NCI-H226 (cell line): ENCODE measurements around the gene METAP2.

Experiments
- DNase-seq: peaks from one replicate; pipeline ENCODE4 v3.0.0-alpha.2; 2015

Gene METAP2

DNA sequence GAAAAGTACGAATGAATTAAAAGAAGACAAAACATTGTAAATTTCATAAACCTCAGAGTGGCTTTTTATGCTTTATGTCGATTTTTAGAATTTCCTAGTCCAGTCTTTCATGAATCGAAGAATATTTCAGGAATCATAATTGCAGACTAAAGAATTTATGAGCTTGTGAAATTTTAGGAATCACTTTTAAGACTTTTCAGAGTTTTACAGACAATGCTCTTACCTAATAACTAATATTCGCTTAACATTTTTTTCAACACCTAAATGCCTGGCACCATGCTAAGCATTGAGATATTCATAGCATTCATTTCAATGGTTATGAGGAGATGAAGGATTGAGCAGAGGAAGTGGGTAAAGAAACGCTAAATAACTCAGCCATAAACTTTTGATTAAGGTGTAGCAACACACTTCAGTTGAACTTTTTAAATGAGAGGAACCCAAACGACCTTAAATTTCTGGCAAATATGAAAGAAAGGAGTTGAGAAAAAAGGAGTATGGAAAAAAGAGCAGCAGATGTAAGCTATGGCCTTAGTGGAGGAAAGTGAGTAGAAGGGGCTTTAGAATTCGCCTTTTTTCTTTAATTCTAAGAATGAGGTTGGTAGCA, 78.1 kb downstream of the METAP2 start:
- DNase-seq = no peak

DNA sequence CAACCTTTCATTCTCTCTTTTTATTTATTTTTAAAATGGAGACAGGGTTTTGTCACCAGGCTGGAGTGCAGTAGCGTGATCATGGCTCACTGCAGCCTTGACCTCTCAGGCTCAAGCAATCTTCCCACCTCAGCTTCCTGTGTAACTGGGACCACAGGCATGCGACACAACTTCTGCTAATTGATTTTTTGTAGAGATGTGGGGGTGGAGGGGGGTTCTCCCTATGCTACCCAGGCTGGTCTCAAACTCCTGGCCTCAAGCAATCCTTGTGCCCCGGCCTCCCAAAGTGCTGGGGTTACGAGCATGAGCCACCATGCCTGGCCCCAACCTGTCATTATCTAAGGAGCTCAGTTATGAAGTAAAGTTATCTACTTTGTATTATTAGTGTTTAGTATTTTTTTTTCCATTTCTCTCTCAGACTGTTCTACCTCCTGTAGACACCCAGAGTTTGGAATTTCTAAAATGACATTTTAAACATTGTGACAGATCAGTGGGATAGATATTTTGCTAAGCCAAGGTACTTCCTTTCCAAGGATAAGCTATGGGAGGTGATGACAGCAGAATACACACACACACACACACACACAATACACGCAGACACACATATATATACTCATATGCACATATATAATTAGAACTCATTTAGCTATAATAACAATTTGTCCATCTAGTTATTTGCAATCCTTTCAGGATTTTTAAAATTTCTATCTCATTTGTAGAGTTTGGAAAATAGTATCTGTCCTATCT, 79.4 kb downstream of the METAP2 start:
- no peak for DNase-seq

DNA sequence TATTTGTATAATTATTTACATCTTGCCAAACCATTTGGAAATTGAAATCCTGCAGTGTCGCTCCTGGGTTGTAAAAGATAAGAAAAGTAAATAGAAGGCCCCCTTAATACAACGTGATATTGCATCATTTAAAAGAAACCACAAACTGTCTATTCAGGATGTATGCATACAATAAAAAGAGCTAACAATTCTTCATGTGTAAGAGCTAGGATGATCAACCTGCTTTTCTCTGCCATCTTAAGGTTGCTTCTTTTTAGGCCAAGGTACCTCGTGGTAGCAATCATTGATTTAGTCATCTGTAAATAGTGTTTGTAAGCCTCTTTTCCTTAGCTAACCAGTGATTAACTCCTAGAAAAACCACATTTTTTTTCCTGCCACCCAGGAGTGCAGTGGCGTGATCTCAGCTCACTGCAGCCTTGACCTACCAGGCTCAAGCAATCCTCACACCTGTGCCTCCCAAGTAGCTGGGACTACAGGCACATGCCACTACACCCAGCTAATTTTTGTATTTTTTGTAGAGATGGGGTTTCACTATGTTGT, 80.7 kb downstream of the METAP2 start:
- no peak for DNase-seq

DNA sequence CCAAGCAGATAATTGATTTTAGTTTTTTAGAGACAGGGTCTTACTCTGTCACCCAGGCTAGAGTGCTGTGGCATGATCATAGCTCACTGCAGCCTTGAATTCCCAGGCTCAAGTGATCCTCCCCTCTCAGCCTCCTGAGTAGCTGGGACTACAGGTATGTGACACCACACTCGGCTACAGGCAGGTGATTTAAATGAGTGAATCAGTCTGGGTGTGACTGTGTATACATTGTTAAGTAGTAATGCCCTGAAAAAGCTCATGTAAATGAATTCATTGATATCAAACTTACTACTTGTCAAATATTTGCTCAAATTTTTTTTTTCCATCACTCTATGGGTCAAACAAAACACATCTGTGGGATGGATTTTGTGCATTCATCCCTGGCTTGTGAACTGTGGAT, 83.7 kb downstream of the METAP2 start:
- no peak for DNase-seq
